HG03135 (cell line): Measurements from ENCODE around the gene PCCB.
"Not testable (repeated sequence)": the region's sequence is repeated elsewhere in the genome, so short reads cannot be mapped to it uniquely, and the experiment has no call there.

Experiments used
- ATAC-seq: cut with Tn5 transposase; IDR thresholded peaks from one replicate; pipeline ENCODE4 v1.9.1; 2021; ENCODE audit warnings: mild to moderate bottlenecking, moderate library complexity; ENCODE audit not compliant: unreplicated experiment

The PCCB gene

DNA sequence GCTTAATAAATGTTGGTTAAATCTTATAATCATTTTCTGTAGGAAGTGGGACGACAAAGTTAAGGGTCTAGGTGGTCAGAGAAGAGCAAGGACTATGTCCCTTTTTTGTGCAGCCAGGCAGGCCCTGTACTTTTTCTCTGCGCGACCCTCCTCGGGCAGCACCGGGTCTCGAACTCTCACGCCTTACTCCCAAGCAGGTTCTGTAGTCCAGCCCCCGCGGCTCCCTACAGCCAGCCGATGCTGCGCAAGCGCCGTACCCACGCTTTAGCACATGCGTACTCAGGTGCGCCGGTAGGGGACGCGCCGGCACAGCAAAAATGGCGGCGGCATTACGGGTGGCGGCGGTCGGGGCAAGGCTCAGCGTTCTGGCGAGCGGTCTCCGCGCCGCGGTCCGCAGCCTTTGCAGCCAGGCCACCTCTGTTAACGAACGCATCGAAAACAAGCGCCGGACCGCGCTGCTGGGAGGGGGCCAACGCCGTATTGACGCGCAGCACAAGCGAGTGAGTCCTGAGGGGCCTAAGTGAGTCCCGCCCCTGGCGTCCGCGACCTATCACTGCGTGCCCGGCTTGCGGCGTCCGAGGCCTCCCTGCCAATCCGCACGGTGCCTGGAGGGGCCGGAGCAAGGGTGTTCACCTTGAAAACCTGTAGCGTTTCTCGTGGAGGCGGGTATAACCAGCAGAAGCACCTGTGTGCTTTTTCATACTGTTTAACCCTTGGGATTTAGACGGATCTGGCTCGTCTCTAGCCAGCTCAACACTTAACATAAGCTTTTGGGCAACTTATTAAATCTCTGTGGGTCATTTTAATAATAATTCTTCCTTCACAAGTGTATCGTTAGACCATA lies at the start of gene PCCB:
PCCB (plus strand) TSS at position 282 of the 844 bp plus-strand sequence; CDS start at position 318, 36 bp downstream.
- ATAC-seq = peak; percentile 98

DNA sequence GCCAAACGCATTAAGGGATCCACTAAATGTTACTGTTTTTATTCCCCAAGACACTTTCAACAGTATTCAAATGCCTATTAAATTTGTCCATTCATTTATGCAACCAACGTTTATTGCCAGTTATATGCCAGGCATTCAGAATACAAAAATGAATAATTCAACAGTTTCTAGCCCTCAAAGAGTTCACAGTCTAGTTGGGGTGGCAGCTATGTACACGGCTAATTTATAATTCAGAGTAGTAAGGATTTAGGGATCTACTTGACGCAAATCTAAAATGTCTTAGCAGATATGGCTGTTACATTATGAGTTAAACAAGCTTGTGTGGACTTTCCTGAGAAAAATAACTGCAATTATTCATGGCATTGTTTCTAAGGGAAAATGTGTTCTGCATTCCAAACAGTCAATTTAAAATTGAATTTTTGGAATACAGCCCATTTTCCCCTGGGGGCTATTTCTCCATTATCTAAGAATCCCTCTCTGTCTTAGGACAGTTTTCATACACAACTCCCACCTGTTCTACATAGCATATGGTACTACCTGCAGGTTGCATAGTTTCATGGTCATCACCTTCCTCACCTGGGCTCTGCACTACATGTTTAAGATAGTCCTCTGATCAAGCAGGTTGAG lies 42.5 kb upstream of the PCCB start:
- ATAC-seq = no peak

DNA sequence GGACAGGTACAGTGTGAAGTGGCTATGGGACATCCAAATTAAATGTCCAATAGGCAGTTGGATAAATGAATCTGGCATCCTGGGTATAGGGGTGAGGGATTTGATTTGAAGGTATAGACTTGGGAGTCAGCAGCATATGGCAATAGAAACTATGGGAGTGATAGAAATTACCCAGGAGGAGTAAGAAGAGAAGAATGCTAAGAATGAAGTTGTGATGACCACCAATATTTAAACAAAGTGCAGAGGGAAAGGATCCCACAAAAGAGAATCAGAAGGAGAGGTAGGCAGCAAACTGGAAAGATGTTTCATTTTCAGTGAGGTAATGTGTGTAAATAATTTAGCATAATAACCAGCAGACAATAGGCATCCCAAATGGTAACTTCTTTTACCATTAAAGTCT lies 40.2 kb upstream of the PCCB start:
- no peak for ATAC-seq

DNA sequence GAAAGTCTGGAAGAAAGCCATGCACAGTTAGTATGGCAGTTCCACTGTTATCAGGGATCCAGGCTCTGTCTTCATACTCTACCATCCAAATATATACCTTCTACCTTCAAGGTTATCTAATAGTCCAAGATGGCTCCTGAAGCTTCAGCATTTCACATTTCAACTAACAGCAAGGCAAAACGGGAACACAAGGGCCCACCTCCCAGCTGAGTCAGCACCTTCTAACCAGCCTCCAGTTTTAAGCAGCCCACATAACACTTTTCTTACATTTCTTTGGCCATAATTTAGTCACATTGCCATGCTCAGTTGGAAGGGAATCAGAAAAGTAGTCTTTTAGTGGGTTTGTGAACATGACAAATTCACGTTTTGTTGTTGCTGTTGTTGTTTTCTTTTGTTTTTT lies 38.6 kb upstream of the PCCB start:
- no peak for ATAC-seq

DNA sequence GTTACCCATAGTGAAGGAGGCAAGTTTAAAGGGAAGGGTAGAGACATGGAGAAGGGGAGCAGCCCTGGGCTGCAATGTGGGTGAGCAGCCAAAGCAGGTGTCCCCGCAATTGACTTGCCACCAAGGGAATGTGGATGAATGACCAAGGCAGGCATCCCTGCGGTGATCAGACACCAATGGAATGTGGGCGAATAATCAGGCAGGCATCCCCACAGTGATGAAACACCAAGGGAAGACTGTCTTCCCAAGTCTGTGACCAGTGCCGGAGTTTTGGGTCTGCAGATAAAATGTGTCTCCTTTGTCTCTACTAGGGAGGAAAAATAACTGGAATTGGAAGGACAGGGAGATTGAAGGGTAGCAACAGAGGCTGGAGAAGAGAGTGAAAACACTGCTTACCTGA lies 27.4 kb upstream of the PCCB start:
- ATAC-seq = not testable (repeated sequence)

DNA sequence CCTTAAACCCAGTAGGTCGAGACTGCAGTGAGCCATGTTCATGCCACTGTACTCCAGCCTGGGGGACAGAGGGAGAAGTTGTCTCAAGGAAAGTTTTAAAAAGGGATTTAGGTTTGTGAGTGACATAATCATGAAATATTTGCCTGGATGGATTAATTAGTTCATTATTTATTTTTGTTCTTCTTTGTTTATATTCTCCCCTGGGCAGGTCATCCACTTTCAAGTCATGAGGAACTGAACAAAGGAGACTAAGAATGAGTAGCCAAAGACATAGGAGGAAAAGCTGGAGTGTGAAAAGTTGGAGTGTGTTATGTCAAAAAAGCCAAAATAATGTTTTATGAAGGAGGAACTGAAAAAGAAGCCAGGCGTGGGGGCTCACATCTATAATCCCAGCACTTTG lies 17.7 kb upstream of the PCCB start:
- ATAC-seq = no peak

DNA sequence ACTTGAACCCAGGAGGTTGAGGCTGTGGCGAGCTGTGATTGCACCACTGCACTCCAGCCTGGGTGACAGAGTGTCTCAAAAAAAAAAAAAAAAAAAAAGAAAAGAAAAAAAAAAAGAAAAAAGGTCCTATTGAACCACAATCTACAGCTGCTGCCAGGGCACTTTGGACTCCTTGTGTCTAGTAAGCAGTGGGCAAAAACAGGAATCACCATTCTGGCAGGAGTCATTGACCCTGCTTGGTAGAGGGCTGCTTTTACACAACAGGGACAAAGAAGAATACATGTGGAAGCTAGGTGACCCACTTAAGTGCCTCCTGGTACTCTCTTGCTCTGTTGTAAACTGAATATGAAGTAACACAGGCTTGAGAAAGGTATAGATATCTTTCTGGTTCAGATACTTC lies 14.6 kb upstream of the PCCB start:
- ATAC-seq = no peak

DNA sequence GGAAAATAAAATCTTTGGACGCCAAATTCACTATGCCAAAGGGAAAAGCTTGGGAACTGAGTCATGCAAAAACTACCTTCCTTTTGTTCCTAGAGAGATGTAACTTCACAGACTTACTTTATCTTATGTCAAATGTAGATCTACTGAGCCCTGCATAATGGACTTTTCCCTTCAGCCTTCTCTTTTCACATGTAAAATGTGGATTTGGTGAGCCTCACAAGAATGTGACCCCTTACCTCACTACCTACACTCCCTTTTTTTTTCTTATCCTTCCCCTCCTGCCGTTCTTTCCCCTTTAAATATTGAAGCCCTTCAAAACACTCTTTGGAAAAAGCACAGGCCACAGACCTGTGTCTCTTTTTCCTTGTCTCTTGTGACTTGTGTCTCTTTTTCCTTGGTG lies 14.0 kb upstream of the PCCB start:
- ATAC-seq = no peak

DNA sequence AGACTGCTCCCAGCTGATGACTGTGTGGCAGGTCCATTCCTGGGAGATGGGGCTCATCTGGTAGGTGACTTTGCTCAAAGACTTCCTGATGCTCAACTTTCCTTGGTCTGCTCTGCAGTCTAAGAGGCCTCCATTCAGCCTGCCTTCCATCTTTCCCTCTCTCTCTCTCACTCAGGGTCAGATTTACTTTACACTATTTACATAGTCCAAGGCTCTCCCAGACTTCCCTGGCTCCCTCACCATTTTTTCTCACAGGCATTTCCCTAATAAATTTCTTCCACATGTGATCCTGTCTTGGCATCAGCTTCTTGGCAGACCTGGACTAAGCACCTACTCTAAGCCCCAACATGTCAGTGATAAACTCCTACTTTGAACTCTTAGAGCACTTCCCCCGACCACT lies 13.0 kb upstream of the PCCB start:
- ATAC-seq = no peak

DNA sequence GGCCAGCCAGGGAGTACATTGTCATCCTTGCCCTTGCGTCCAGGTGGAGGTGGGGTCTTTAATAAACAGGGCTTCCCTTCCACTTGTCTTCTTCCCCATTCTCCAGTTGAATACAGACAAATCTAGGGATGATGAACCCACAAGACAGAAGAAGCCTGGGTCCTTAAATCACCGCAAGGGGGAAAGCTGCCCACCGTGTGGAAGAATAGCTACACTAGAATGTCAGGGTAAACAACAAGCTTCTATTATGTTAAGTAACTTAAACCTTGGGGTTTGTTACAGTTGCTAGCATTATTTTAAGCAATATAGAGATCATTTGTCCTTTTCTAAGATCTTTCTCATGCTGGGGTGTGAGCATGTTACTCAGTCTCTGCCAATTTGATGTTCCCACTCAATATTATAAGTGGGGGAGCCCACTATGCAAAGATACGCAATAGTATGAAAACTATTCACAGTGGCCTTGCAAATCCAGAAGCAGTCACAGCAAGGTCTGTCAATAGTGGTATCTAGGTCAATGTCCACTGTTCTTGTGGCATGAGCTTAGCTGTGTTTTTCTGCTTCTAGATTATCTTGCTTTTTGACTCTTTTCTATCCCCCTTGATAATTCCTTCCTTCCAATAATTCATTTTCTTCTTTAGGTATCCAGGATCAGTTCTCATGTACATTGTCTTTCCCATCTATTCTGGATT lies 12.0 kb upstream of the PCCB start:
- ATAC-seq = no peak

DNA sequence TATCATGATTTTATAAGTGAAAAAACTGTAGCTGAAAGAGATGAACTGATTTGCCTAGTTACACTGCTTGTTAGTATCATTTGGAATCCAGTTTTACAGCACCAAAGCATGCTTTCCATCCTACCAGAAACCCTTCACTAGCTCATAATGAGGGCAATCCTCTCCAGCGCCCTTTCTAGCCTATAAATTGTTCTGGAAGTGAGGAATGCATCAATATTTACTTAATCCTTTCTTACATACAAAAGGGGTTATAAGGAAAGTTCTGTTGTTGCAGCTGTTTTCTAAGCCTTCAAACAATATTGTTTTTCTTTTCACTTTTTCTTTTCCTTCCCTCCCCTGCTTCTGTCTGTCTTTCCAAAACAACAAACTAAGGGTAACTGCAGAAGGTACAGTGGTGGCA lies 11.0 kb upstream of the PCCB start:
- ATAC-seq = no peak

DNA sequence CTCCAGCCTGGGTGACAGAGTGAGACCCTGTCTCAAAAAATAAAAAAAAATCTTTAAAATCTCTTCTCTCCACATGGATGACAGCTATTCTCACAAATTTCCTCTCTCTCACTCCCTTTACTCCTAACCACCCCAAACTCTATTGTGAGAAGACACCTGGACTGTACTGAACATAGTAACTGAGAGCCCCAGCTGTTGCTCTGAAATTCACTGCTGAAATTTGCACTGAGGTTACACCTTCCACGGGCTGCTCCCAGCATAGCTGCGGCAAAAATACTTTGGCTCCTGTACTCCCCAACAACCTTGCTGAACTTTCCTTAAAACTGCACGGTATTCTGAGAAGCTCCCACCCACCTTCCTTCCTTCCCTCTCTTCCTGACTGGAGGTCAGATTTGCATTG lies 4.4 kb upstream of the PCCB start:
- ATAC-seq = no peak

DNA sequence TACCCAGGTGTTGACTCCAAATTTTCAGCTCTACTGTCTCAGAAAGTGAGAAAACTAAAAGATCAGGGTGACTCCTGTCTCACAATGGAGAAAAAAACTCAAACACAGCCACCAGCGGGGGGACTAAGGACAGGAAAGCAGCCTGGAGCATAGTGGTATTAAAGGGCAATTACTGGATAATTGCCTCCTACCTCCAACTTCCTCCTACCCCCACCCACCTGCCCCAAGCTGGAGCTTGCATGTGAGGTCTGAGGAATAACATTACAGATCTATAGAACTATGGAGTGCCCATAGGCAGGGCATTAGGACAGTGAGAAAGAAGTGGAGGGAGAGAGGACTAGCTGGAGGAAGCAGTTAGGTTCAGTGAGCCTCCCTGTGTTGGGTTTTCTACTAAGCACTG lies 2.7 kb upstream of the PCCB start:
- ATAC-seq = no peak

DNA sequence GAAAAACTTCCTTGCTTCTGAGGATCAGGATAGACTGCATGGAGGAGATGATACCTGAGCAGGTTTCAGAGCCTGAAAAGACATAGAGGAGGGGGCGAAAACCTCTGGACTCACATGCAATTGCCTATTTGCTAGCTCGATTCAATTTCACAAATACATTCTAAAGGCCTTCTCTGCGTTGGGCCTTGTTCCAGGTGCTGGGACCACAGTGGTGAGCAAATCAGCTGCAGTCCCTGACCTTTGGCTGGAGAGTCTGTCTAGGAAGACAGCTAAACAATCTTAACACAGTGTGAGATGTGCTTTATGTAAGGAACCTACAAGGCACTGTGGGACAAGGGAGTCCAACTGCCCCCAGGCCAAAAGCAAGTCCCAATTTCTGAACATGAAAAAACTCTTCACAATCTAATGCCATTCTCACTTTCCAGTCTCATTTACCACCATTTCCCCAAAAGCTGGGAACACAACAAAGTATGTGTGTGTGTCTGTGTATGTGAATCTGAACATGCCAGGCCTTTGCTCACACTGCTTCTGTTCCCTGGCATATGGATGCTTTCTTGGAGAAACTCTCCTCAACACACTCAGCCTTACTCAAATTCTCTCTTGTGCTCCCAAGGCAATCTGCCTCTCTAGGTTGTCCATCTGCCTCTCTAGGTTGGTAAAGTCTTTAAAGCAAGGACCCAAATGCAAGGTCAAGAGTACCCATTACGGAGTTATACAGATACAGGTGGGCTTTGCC lies 2.1 kb upstream of the PCCB start:
- no peak for ATAC-seq

DNA sequence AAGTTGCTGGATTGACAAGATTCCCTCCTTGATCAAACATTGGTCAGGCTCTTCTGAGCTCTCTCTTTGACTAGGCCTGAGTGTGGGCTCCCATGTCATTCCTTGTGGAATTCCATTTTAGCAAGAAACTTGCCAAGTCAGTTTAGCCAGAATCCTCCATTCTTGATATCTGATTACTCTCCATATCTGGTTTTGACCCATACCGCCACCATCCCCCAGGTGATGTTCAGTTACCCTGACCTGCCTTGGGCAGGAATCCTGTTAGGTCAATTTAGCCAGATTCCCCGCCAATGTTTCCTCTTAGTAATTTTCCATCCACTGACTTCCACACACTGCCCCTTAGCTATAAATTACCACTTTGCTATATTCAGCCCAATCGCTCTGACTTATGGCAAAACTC lies 1.0 kb upstream of the PCCB start:
- ATAC-seq = no peak

DNA sequence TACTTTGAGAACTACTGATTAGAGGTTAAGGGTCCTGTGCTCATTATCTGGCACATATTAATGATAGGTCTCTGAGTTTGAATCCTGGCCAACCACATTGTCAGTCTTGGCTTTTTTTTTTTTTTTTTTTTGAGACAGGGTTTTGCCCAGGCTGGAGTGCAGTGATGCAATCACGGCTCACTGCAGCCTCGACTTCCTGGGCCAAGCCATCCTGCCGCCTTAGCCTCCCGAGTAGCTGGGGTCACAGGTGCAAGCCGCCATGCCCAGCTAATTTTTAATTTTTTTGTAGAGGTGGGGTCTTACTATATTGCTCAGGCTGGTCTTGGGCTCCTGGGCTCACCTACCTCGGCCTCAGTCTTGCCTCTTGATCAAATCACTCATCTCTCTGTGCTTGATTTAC lies 547 bp upstream of the PCCB start:
- no peak for ATAC-seq

DNA sequence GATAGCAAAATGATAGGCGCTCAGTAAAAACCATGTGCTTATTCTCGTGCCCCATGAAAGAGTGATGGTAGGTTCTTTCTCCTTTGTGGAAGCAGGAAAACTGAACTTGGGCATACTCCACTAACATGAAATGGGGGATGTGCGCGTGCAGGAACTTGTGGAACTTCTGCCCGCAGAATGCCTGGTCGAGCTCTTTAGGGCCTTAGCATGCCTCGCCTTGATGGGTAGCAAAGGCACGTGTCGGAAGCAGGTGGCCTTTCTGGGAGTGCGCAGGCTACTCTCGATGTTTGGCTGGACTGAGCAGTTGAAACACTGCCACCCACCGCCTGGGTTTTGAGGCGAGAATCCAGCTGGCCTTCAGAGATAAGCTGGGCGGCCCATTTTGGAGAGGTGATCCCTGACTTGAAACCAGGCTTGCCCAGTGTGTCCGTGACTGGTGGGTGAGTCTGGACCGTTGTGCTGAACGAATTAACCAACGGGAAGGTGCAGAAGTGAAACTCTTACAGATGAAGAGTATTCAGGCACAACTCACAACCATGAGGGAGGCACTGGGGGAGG lies 842 bp downstream of the PCCB start:
- no peak for ATAC-seq

DNA sequence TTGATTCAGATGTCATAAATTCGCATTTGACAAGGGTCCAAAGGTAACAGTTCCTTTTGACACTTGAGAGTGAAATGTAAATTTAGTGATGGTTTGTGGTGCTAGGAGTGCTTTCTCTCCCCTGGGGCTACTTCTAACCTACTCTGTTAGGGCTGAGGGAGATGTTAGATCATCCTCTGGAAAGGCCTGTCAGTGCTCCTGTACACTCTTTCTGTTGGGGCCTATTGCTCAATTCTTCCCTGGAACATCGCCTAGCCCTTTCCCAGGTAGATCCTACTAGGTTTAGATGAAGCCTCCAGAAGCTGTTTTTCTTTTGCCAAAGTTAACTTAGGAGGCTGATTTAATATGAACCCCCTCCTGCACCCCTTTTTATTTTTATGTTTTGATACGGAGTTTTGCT lies 1.4 kb downstream of the PCCB start:
- no peak for ATAC-seq

DNA sequence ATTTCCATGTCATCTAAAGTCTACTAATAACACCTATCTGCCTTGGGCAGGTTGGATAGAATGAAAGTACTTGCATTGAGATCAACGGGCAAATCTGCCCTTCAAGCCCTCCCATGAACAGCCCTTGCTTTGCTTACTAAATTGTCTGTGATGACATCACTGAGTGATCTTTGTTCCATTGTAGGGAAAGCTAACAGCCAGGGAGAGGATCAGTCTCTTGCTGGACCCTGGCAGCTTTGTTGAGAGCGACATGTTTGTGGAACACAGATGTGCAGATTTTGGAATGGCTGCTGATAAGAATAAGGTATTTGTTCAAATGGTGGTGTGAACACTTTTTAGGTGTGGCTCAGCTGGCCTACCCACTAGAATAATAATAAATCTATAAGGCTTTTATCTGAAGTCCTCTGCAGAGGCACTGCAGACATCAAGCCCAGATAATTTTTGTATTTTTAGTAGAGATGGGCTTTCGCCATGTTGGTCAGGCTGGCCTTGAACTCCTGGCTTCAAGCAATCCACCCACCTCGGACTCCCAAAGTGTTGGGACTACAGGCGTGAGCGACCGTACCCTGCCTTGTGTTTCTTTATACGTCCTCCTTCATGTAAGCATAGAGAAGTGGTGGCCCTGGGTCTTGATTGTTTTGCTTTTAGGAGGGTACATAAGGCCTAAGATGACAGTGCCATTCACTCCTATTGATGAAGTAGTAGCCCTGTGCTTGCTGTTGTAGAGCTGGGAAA lies 5.7 kb downstream of the PCCB start:
- ATAC-seq = no peak

DNA sequence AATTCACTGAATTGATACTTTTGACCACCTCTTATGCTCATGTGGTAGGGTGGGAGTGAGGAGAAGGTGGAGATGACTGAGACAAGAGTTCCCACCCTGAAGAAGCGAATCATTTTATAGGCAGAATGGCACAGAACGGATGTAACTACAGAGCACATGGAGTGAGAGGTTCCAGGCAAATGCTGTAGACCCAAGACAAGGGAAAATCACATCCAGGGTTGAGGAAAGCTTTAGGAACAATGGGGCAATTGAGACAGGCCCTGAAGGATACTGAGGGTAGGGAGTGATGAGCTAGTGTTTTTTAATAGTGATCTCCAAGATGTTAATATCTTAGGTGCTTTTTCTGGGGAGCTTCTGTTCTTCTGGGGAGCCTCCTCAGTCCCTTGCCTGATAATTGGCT lies 8.1 kb downstream of the PCCB start:
- ATAC-seq = no peak
